ENCODE results near the gene TMEM119. TPM values are rescaled to one million over a fixed set of nuclear protein-coding genes. Genes with fewer than 3 reads are reported as not detected.

TMEM119 gene, protein sequence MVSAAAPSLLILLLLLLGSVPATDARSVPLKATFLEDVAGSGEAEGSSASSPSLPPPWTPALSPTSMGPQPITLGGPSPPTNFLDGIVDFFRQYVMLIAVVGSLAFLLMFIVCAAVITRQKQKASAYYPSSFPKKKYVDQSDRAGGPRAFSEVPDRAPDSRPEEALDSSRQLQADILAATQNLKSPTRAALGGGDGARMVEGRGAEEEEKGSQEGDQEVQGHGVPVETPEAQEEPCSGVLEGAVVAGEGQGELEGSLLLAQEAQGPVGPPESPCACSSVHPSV
- not detected in 2 replicates for total RNA-seq (2016; rRNA removed; fragmentation: Illumina TruSeq; extraction: Trizol)
- not detected in 2 replicates for total RNA-seq (2016; cell fraction: cytosol; rRNA removed; fragmentation: Illumina TruSeq; extraction: Trizol; ENCODE audit: low read depth)
- not detected in 2 replicates for total RNA-seq (2016; cell fraction: insoluble cytoplasmic fraction; rRNA removed; fragmentation: Illumina TruSeq; extraction: Trizol)
- not detected in 2 replicates for total RNA-seq (2016; cell fraction: membrane; rRNA removed; fragmentation: Illumina TruSeq; extraction: Trizol)
- not detected in 2 replicates for total RNA-seq (2016; cell fraction: nucleus; rRNA removed; fragmentation: Illumina TruSeq; extraction: Trizol)
- polyA plus RNA-seq (2011; rRNA removed) = not detected in 2 replicates
- not detected in 2 replicates for polyA plus RNA-seq (2011; cell fraction: cytosol; rRNA removed)
- polyA plus RNA-seq (2011; cell fraction: nucleus; rRNA removed) = not detected in 2 replicates
- not detected in 2 replicates for polyA plus RNA-seq (2012)
- polyA plus RNA-seq (2016; cell fraction: cytosol; fragmentation: Illumina TruSeq; extraction: Trizol; ENCODE audit: low read depth) = not detected in 2 replicates
- not detected in 2 replicates for polyA plus RNA-seq (2016; cell fraction: insoluble cytoplasmic fraction; fragmentation: Illumina TruSeq; extraction: Trizol; ENCODE audit: low read depth)
- polyA plus RNA-seq (2016; cell fraction: membrane; fragmentation: Illumina TruSeq; extraction: Trizol; ENCODE audit: low read depth) = not detected in 2 replicates
- not detected in 2 replicates for polyA plus RNA-seq (2016; cell fraction: nucleus; fragmentation: Illumina TruSeq; extraction: Trizol; ENCODE audit: insufficient read depth, low read depth)
- not detected in 2 replicates for polyA minus RNA-seq (2011; rRNA and poly(A)+ RNA removed; ENCODE audit: low replicate concordance)
- polyA minus RNA-seq (2011; cell fraction: cytosol; rRNA and poly(A)+ RNA removed) = not detected in 2 replicates
- not detected in 2 replicates for polyA minus RNA-seq (2011; cell fraction: nucleus; rRNA and poly(A)+ RNA removed)
- percentile 9 among the genes with signal in this experiment for Bru-seq, nascent RNA
- percentile 10 among the genes with signal in this experiment for BruChase-seq, experiment 1, labeled RNA remaining after a 6-hour chase
- BruChase-seq, experiment 2, labeled RNA remaining after a 2-hour chase = not detected
- long read RNA-seq, experiment 1 = 0 reads
- long read RNA-seq, experiment 2 = 0 reads

- H3K27me3 ChIP-seq (ENCODE audit: control insufficient read depth in 1 of 2, insufficient read depth in 2 of 2, low read length in 2 of 2) = peaks cover 5 to 19% of the 10 kb centered on the region in 2 experiments; a peak in 2 of 5 replicates
- ATAC-seq (no peak), DNase-seq (ENCODE audit: low spot score) (no peak), FAIRE-seq (no peak)
- no peaks in the 10 kb centered on the region for H3K36me3 ChIP-seq (replicated peaks in 1 of 2; ENCODE audit: control insufficient read depth in 1 of 2, insufficient read depth in 2 of 2, low read length in 2 of 2)
- no peaks in the 10 kb centered on the region for H4K20me1 ChIP-seq (ENCODE audit: insufficient read depth, low read length)
- H3K4me2 ChIP-seq (ENCODE audit: low read depth, low read length) = no peak within 1 kb of the TSS
- H3K9me3 ChIP-seq (ENCODE audit: low read length) = no peaks in the 10 kb centered on the region
- H3K4me1 ChIP-seq (ENCODE audit: insufficient read depth, low read length) = 0 out of 2 replicates have a peak, but pooled peaks cover 8% of the 10 kb centered on the region
- no peak within 1 kb of the TSS for H3K4me3 ChIP-seq (replicated peaks in 1 of 3; ENCODE audit: insufficient read depth in 1 of 3, low read depth in 2 of 3, low read length in 3 of 3)
- BruUV-seq (replicated peaks) = no TSS peak
- no peak within 1 kb of the TSS for H2AFZ ChIP-seq (ENCODE audit: low read length)
- 20% methylated on average over 8 of the region's 27 CpGs for WGBS (ENCODE audit: low lambda C conversion rate)
- H3K79me2 ChIP-seq (ENCODE audit: insufficient read depth, low read length) = no peaks in the 10 kb centered on the region
- ChIA-PET POLR2A (no interaction called here), CTCF (ENCODE audit: low intra/inter-chr PET ratio, low total read pairs) (no interaction called here)
- no peak within 1 kb of the TSS for H3K9ac ChIP-seq (ENCODE audit: insufficient read depth, low read depth, low read length)
- in situ Hi-C loops (cut with HindIII; ENCODE audit: extremely low pct_ligation_motif_present, low pct_unique_long_range_greater_than_20kb) (no loop called here), intact Hi-C loops (cut with micrococcal nuclease; ENCODE audit: unreplicated experiment) (no loop called here)
- H3K27ac ChIP-seq (ENCODE audit: extremely low read length, insufficient read depth, low read length) = no peak within 1 kb of the TSS
- TF ChIP-seq ZNF263 (CRISPR knock-in tag; IDR thresholded peaks at IDR 0.05) (peak; percentile 83), ZSCAN29 (CRISPR knock-in tag; conservative IDR thresholded peaks at IDR 0.05) (no peak)
- TF ChIP-seq, protein P1, sequence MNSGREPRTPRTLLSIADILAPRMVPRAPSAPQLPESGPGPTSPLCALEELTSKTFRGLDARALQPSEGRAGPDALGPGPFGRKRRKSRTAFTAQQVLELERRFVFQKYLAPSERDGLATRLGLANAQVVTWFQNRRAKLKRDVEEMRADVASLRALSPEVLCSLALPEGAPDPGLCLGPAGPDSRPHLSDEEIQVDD (CRISPR knock-in tag; IDR thresholded peaks at IDR 0.05; ENCODE audit: borderline replicate concordance) = no peak
These were observed at the start of gene TMEM119 for GRCh38 chr12:108597559-108598471. Gene TMEM119 (minus strand): TSS chr12:108598084. CDS start chr12:108592383, 5,701 bp downstream.
